H9 (cell line): Measurements from ENCODE around the gene KDF1. TPM values are rescaled to one million over a fixed set of nuclear protein-coding genes. Genes with fewer than 3 reads are reported as not detected.
A peak's percentile ranks its signal among the peaks of the same experiment; 100 is the strongest.

Source experiments
- DNase-seq: peaks from one replicate; pipeline ENCODE4 v3.0.0-alpha.2; 2017
- H2AFZ ChIP-seq: one replicate; pipeline ENCODE4 v1.6.1; 2013; ENCODE audit warnings: mild to moderate bottlenecking, low read length, control low read depth, moderate library complexity
- H2AK5ac ChIP-seq: 2 replicates; pipeline ENCODE4 v1.6.1; 2013; ENCODE audit warnings: low read length, control low read depth, mixed read lengths; ENCODE audit not compliant: insufficient read length
- H2BK120ac ChIP-seq: one replicate; pipeline ENCODE4 v1.6.1; 2013; ENCODE audit warnings: low read depth, mild to moderate bottlenecking, low read length, control low read depth, inconsistent platforms; ENCODE audit not compliant: poor library complexity, severe bottlenecking
- H2BK12ac ChIP-seq: 2 replicates; pipeline ENCODE4 v1.6.1; 2013; ENCODE audit warnings: low read length, control low read depth, mixed read lengths, low read depth; ENCODE audit not compliant: insufficient read length
- H2BK15ac ChIP-seq: 2 replicates; pipeline ENCODE4 v1.6.1; 2013; ENCODE audit warnings: low read depth, low read length, control low read depth
- H2BK20ac ChIP-seq: one replicate; pipeline ENCODE4 v1.6.1; 2013; ENCODE audit warnings: low read depth, mild to moderate bottlenecking, low read length, control low read depth, inconsistent platforms; ENCODE audit not compliant: poor library complexity, severe bottlenecking
- H2BK5ac ChIP-seq: 2 replicates; pipeline ENCODE4 v1.6.1; 2013; ENCODE audit warnings: low read length, control low read depth, mixed read lengths; ENCODE audit not compliant: insufficient read length
- H3K14ac ChIP-seq: 2 replicates; pipeline ENCODE4 v1.6.1; 2013; ENCODE audit warnings: low read length, control low read depth; ENCODE audit not compliant: insufficient read depth
- H3K18ac ChIP-seq: 2 replicates; pipeline ENCODE4 v1.6.1; 2013; ENCODE audit warnings: low read depth, mild to moderate bottlenecking, mixed read lengths, low read length, control low read depth; ENCODE audit not compliant: insufficient read length
- H3K23ac ChIP-seq: 2 replicates; pipeline ENCODE4 v1.6.1; 2013; ENCODE audit warnings: low read length, control low read depth, mixed read lengths, low read depth; ENCODE audit not compliant: insufficient read length
- H3K23me2 ChIP-seq: 2 replicates; pipeline ENCODE4 v1.6.1; 2013; ENCODE audit warnings: low read depth, mild to moderate bottlenecking, mixed read lengths, low read length, control low read depth; ENCODE audit not compliant: insufficient read length, poor library complexity, severe bottlenecking
- H3K27ac ChIP-seq: 2 replicates; pipeline ENCODE4 v1.5.1; 2013; ENCODE audit warnings: low read length, control low read depth, mixed read lengths, low read depth; ENCODE audit not compliant: insufficient read length
- H3K27me3 ChIP-seq: 2 replicates; pipeline ENCODE4 v1.6.1; 2013; ENCODE audit warnings: low read length, control low read depth, inconsistent platforms; ENCODE audit not compliant: insufficient read depth
- H3K4ac ChIP-seq: 2 replicates; pipeline ENCODE4 v1.6.1; 2013; ENCODE audit warnings: low read depth, mild to moderate bottlenecking, control low read depth, inconsistent platforms, low read length, moderate library complexity
- H3K4me1 ChIP-seq: 2 replicates; pipeline ENCODE4 v1.6.1; 2013; ENCODE audit warnings: low read length, control low read depth, inconsistent platforms; ENCODE audit not compliant: insufficient read depth
- H3K4me2 ChIP-seq: 2 replicates; pipeline ENCODE4 v1.6.1; 2013; ENCODE audit warnings: low read length, control low read depth, mixed read lengths; ENCODE audit not compliant: insufficient read length, insufficient read depth
- H3K56ac ChIP-seq: 2 replicates; pipeline ENCODE4 v1.6.1; 2013; ENCODE audit warnings: low read depth, mild to moderate bottlenecking, mixed read lengths, low read length, control low read depth; ENCODE audit not compliant: insufficient read length
- H3K79me1 ChIP-seq: 2 replicates; pipeline ENCODE4 v1.6.1; 2013; ENCODE audit warnings: low read depth, mild to moderate bottlenecking, moderate library complexity, low read length, control low read depth, inconsistent platforms; ENCODE audit not compliant: insufficient read depth, poor library complexity, severe bottlenecking
- H3K79me2 ChIP-seq: 2 replicates; pipeline ENCODE4 v1.6.1; 2013; ENCODE audit warnings: low read length, control low read depth, inconsistent platforms; ENCODE audit not compliant: insufficient read depth
- H3K9ac ChIP-seq: 2 replicates; pipeline ENCODE4 v1.6.1; 2013; ENCODE audit warnings: low read length, control low read depth, mixed read lengths; ENCODE audit not compliant: insufficient read length; ENCODE audit errors: extremely low read depth
- H3K9me3 ChIP-seq: one replicate; pipeline ENCODE4 v1.6.1; 2013; ENCODE audit warnings: low read depth, low read length, inconsistent platforms; ENCODE audit not compliant: control insufficient read depth
- H3T11ph ChIP-seq: one replicate; pipeline ENCODE4 v1.6.1; 2013; ENCODE audit warnings: mild to moderate bottlenecking, low read length, control low read depth, inconsistent platforms
- H4K20me1 ChIP-seq: one replicate; pipeline ENCODE4 v1.6.1; 2013; ENCODE audit not compliant: control insufficient read depth, insufficient read length, insufficient read depth
- H4K5ac ChIP-seq: 2 replicates; pipeline ENCODE4 v1.6.1; 2013; ENCODE audit warnings: low read depth, mild to moderate bottlenecking, mixed read lengths, low read length, control low read depth; ENCODE audit not compliant: insufficient read length
- H4K8ac ChIP-seq: replicated peaks from 2 replicates; pipeline ENCODE4 v1.6.1; 2013; ENCODE audit warnings: low read length, control low read depth, mixed read lengths, low read depth; ENCODE audit not compliant: insufficient read length
- H4K91ac ChIP-seq: 2 replicates; pipeline ENCODE4 v1.6.1; 2013; ENCODE audit warnings: low read depth, mild to moderate bottlenecking, moderate library complexity, mixed read lengths, low read length, control low read depth; ENCODE audit not compliant: insufficient read length
- H3K27ac Mint-ChIP-seq, 3 experiments: 2 replicates in 2 of 3; 3 replicates in 1 of 3; pipeline ENCODE4 v1.8.0; 2020 to 2021; ENCODE audit warnings: mixed read lengths in 3 of 3, mild to moderate bottlenecking in 1 of 3, moderate library complexity in 1 of 3
- H3K27me3 Mint-ChIP-seq: 2 replicates; pipeline ENCODE4 v1.8.0; 2021; ENCODE audit warnings: low read depth, mild to moderate bottlenecking, moderate library complexity, mixed read lengths
- H3K36me3 Mint-ChIP-seq, 3 experiments: 2 replicates in 2 of 3; 3 replicates in 1 of 3; pipeline ENCODE4 v1.8.0; 2020 to 2021; ENCODE audit warnings: low read depth in 3 of 3, mixed read lengths in 3 of 3; ENCODE audit not compliant: insufficient read depth in 1 of 3
- H3K4me1 Mint-ChIP-seq, 2 experiments: 2 replicates each; pipeline ENCODE4 v1.8.0; 2020; ENCODE audit warnings: mixed read lengths in 2 of 2
- H3K4me3 Mint-ChIP-seq, 2 experiments: 2 replicates in 1 of 2; 3 replicates in 1 of 2; pipeline ENCODE4 v1.8.0; 2020 to 2021; ENCODE audit warnings: mild to moderate bottlenecking in 2 of 2, mixed read lengths in 2 of 2, moderate library complexity in 1 of 2
- H3K9me3 Mint-ChIP-seq, 2 experiments: 2 replicates in 1 of 2; 3 replicates in 1 of 2; pipeline ENCODE4 v1.8.0; 2020; ENCODE audit warnings: mild to moderate bottlenecking in 2 of 2, mixed read lengths in 2 of 2, moderate library complexity in 1 of 2
- WGBS: extraction: QIAGEN DNeasy Blood & Tissue Kit; methylation state at CpG from one replicate; pipeline ENCODE4 v1.1.7; 2013; ENCODE audit warnings: missing lambda C conversion rate, low lambda C conversion rate, mixed read lengths; ENCODE audit not compliant: insufficient read length; ENCODE audit errors: extremely low coverage; 5-methylcytosine and 5-hydroxymethylcytosine counted together
- total RNA-seq: library from RNA; stranded (reverse); gene quantifications from 2 replicates; pipeline ENCODE4 v1.2.1, GENCODE V29; 2021
- TF ChIP-seq, protein P1 (sequence below): fragments of 200-600 bp; sonication (generic); conservative IDR thresholded peaks from 3 replicates; pipeline ENCODE4 v1.8.0; 2021; ENCODE audit warnings: antibody characterized with exemption, mild to moderate bottlenecking

Gene KDF1
- total RNA-seq, 1 experiment from 2014 or later = 17.6 TPM

DNA sequence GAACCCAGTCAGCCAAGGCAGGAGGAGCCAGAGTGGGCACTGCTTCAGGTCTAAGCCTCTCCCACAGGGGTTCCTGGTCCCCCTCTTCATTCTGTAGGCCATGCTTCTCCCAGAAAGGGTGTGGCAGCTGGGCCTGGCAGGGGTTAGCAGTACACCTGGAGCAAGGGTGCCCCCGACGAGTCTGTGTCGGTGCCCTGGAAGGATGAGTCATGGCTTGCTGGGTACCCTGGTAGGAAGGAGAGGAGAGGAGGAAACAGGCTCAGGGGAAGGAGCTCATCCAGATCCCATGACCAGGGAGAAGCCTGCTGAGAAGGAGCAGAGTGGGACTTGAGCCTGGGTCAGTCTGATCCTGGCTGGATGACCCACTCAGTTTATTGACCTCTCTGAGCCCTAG lies 10.3 kb downstream of the KDF1 start:
- Histone ChIP-seq H2BK20ac (no peak overlapping the region), H3K18ac (no peak overlapping the region), H2BK15ac (no peak overlapping the region), H4K20me1 (no peaks in the 10 kb centered on the region), H3K79me2 (no peaks in the 10 kb centered on the region), H4K8ac (no peak overlapping the region), H4K5ac (no peak overlapping the region), H2AFZ (no peak overlapping the region), H3K4me2 (no peak overlapping the region), H3T11ph (no peak overlapping the region), H3K23me2 (no peaks in the 10 kb centered on the region), H2AK5ac (no peak overlapping the region), H3K14ac (no peak overlapping the region), H3K79me1 (no peaks in the 10 kb centered on the region), H2BK120ac (no peak overlapping the region), H3K27me3 (no peaks in the 10 kb centered on the region), H3K9me3 (no peaks in the 10 kb centered on the region), H3K4me1 (no peaks in the 10 kb centered on the region), H3K4ac (no peak overlapping the region), H4K91ac (no peak overlapping the region), H3K27ac (no peak overlapping the region), H3K9ac (no peak overlapping the region), H3K23ac (no peak overlapping the region), H2BK5ac (no peak overlapping the region), H3K56ac (no peak overlapping the region), H2BK12ac (no peak overlapping the region)
- H3K4me3 Mint-ChIP-seq = no peak overlapping the region
- H3K27ac Mint-ChIP-seq = peak overlapping the region in 1 of 3 experiments; percentile 43; a peak in 1 of 7 replicates
- no CpG with 5 or more reads among the region's 3 CpGs for WGBS
- TF ChIP-seq, protein P1, sequence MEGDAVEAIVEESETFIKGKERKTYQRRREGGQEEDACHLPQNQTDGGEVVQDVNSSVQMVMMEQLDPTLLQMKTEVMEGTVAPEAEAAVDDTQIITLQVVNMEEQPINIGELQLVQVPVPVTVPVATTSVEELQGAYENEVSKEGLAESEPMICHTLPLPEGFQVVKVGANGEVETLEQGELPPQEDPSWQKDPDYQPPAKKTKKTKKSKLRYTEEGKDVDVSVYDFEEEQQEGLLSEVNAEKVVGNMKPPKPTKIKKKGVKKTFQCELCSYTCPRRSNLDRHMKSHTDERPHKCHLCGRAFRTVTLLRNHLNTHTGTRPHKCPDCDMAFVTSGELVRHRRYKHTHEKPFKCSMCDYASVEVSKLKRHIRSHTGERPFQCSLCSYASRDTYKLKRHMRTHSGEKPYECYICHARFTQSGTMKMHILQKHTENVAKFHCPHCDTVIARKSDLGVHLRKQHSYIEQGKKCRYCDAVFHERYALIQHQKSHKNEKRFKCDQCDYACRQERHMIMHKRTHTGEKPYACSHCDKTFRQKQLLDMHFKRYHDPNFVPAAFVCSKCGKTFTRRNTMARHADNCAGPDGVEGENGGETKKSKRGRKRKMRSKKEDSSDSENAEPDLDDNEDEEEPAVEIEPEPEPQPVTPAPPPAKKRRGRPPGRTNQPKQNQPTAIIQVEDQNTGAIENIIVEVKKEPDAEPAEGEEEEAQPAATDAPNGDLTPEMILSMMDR = no peak
- no peak for DNase-seq
- peaks cover 24 to 60% (median 60%) of the 10 kb centered on the region in 3 experiments; a peak in 6 of 7 replicates for H3K36me3 Mint-ChIP-seq
- H3K27me3 Mint-ChIP-seq = no peaks in the 10 kb centered on the region
- no peaks in the 10 kb centered on the region for H3K9me3 Mint-ChIP-seq
- no peaks in the 10 kb centered on the region for H3K4me1 Mint-ChIP-seq
